ENCODE data around the gene EYS. TPM values are rescaled to one million over a fixed set of nuclear protein-coding genes. Genes with fewer than 3 reads are reported as not detected.

EYS gene
- polyA plus RNA-seq, 1 of the 3 experiments (the other 2 are of a cell fraction): 0.05 TPM

DNA sequence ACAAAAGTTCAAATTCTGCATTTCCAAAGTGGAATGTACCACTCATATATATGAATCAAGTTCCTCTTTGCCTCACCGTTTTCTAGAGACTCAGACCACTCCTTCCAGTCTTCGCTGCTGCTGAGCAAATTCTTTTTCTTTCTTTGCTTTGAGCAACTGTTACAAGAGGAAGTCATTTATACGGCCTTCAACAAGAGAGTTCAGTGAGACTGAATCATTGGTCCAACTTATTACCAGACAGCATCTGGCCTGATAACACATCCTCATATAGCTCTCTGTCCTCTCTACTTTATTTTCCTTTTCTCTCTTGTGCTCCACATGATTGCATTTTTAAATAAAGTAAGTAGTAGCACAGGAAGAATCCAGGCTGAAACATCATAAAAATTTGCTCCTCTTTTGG, 1418.7 kb downstream of the EYS start:
- H3F3A ChIP-seq (replicated peaks; ENCODE audit: insufficient read depth): peaks cover 6% of the 10 kb centered on the region
- H4K20me1 ChIP-seq (ENCODE audit: insufficient read depth): no peaks in the 10 kb centered on the region
- H3K4me3 ChIP-seq (ENCODE audit: low read depth in 2 of 2, low read length in 1 of 2): no peak overlapping the region
- peak overlapping the region; percentile 47 for H2AFZ ChIP-seq (ENCODE audit: low read depth)
- POLR2A ChIA-PET: no interaction called here
- CTCF ChIA-PET: no interaction called here
- 53% methylated on average over 3 of the region's 3 CpGs for WGBS (ENCODE audit: low lambda C conversion rate)
- H3K79me2 ChIP-seq (ENCODE audit: insufficient read depth): no peaks in the 10 kb centered on the region
- no peak overlapping the region for H3K27ac ChIP-seq (ENCODE audit: low read depth in 2 of 2, low read length in 1 of 2)
- H3K9ac ChIP-seq: no peak overlapping the region
- no peaks in the 10 kb centered on the region for H3K27me3 ChIP-seq (ENCODE audit: insufficient read depth)
- H3K9me2 ChIP-seq: no peaks in the 10 kb centered on the region
- H3K9me3 ChIP-seq: no peaks in the 10 kb centered on the region
- H3K36me3 ChIP-seq (replicated peaks in 1 of 2; ENCODE audit: control insufficient read depth in 1 of 2, insufficient read depth in 2 of 2, low read length in 1 of 2): no peaks in the 10 kb centered on the region
- no peak for DNase-seq
- peaks cover 0 to 8% of the 10 kb centered on the region in 2 experiments; a peak in 1 of 4 replicates for H3K4me1 ChIP-seq (ENCODE audit: control insufficient read depth in 1 of 2, insufficient read depth in 2 of 2, low read depth in 1 of 2, low read length in 1 of 2)
- no peak overlapping the region for H3K4me2 ChIP-seq
- TF ChIP-seq NFIC (IDR thresholded peaks at IDR 0.05; ENCODE audit: borderline replicate concordance): no peak
- no peak for TF ChIP-seq TCF12 (IDR thresholded peaks at IDR 0.05)

DNA sequence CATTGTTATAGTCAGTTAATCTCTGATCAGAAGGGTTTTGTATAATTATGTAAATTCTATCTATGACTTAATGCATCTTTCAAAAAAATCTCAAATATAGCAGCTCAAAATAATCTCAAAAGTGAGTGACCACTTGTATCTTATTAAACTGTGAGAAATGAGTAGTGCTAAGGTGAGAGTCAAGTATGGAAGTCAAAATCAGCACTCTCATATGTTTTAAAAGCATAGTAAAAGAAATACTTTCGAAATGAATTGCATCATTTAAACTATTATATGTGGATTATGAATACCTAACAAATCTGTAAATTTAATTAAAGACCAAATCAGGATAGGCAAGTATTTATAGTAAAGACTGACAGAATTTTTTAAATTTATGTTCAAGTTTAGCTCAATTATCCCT, 1425.9 kb downstream of the EYS start:
- Histone ChIP-seq H3K27ac (ENCODE audit: low read depth in 2 of 2, low read length in 1 of 2) (no peak overlapping the region), H3K79me2 (ENCODE audit: insufficient read depth) (no peaks in the 10 kb centered on the region), H3F3A (replicated peaks; ENCODE audit: insufficient read depth) (no peaks in the 10 kb centered on the region), H3K9me2 (no peaks in the 10 kb centered on the region), H3K4me3 (ENCODE audit: low read depth in 2 of 2, low read length in 1 of 2) (no peak overlapping the region), H2AFZ (ENCODE audit: low read depth) (no peak overlapping the region), H3K4me2 (no peak overlapping the region), H3K4me1 (ENCODE audit: control insufficient read depth in 1 of 2, insufficient read depth in 2 of 2, low read depth in 1 of 2, low read length in 1 of 2) (no peaks in the 10 kb centered on the region), H3K9me3 (no peaks in the 10 kb centered on the region), H3K36me3 (replicated peaks in 1 of 2; ENCODE audit: control insufficient read depth in 1 of 2, insufficient read depth in 2 of 2, low read length in 1 of 2) (no peaks in the 10 kb centered on the region), H4K20me1 (ENCODE audit: insufficient read depth) (no peaks in the 10 kb centered on the region), H3K9ac (no peak overlapping the region), H3K27me3 (ENCODE audit: insufficient read depth) (no peaks in the 10 kb centered on the region)
- no peak for DNase-seq
- POLR2A ChIA-PET: no interaction called here
- TF ChIP-seq GABPA (IDR thresholded peaks at IDR 0.05; ENCODE audit: low read depth) (no peak), NRF1 (IDR thresholded peaks at IDR 0.05; ENCODE audit: low read depth, low read length) (no peak), RAD21 (IDR thresholded peaks at IDR 0.05; ENCODE audit: low read length) (no peak), CHD2 (IDR thresholded peaks at IDR 0.05; ENCODE audit: low read length, partially characterized antibody) (no peak), RXRA (IDR thresholded peaks at IDR 0.05; ENCODE audit: borderline replicate concordance, low read depth) (no peak), TEAD4 (IDR thresholded peaks at IDR 0.05; ENCODE audit: borderline replicate concordance, insufficient read depth) (no peak), SIN3A (IDR thresholded peaks at IDR 0.05; ENCODE audit: borderline replicate concordance, low read depth, low read length) (no peak), SMC3 (IDR thresholded peaks at IDR 0.05; ENCODE audit: low read depth, low read length) (no peak), RCOR1 (IDR thresholded peaks at IDR 0.05; ENCODE audit: low read length) (no peak)
- TF ChIP-seq, protein P1, sequence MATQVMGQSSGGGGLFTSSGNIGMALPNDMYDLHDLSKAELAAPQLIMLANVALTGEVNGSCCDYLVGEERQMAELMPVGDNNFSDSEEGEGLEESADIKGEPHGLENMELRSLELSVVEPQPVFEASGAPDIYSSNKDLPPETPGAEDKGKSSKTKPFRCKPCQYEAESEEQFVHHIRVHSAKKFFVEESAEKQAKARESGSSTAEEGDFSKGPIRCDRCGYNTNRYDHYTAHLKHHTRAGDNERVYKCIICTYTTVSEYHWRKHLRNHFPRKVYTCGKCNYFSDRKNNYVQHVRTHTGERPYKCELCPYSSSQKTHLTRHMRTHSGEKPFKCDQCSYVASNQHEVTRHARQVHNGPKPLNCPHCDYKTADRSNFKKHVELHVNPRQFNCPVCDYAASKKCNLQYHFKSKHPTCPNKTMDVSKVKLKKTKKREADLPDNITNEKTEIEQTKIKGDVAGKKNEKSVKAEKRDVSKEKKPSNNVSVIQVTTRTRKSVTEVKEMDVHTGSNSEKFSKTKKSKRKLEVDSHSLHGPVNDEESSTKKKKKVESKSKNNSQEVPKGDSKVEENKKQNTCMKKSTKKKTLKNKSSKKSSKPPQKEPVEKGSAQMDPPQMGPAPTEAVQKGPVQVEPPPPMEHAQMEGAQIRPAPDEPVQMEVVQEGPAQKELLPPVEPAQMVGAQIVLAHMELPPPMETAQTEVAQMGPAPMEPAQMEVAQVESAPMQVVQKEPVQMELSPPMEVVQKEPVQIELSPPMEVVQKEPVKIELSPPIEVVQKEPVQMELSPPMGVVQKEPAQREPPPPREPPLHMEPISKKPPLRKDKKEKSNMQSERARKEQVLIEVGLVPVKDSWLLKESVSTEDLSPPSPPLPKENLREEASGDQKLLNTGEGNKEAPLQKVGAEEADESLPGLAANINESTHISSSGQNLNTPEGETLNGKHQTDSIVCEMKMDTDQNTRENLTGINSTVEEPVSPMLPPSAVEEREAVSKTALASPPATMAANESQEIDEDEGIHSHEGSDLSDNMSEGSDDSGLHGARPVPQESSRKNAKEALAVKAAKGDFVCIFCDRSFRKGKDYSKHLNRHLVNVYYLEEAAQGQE (IDR thresholded peaks at IDR 0.05; ENCODE audit: low read depth, low read length): no peak
- TF ChIP-seq, protein P2, sequence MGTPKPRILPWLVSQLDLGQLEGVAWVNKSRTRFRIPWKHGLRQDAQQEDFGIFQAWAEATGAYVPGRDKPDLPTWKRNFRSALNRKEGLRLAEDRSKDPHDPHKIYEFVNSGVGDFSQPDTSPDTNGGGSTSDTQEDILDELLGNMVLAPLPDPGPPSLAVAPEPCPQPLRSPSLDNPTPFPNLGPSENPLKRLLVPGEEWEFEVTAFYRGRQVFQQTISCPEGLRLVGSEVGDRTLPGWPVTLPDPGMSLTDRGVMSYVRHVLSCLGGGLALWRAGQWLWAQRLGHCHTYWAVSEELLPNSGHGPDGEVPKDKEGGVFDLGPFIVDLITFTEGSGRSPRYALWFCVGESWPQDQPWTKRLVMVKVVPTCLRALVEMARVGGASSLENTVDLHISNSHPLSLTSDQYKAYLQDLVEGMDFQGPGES (IDR thresholded peaks at IDR 0.05; ENCODE audit: low read depth, low read length): no peak
- TF ChIP-seq, protein P3, sequence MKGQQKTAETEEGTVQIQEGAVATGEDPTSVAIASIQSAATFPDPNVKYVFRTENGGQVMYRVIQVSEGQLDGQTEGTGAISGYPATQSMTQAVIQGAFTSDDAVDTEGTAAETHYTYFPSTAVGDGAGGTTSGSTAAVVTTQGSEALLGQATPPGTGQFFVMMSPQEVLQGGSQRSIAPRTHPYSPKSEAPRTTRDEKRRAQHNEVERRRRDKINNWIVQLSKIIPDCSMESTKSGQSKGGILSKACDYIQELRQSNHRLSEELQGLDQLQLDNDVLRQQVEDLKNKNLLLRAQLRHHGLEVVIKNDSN (IDR thresholded peaks at IDR 0.05; ENCODE audit: borderline replicate concordance, low read depth): no peak
- WGBS (ENCODE audit: low lambda C conversion rate): 18% methylated on average over 1 of the region's 1 CpG
- CTCF ChIA-PET: interaction anchor here (1.0 to 1.4 kb wide), 2 partner anchors 49 to 422 kb away, joined by 4 to 6 read pairs; no protein-coding TSS in a partner anchor

Data from SK-N-SH (cell line).